AG10803 (cell line): ENCODE data around the gene C11orf54.

Source experiments
- DNase-seq: peaks from one replicate; pipeline ENCODE4 v3.0.0; 2010; ENCODE audit warnings: low read depth
- H3K4me3 ChIP-seq: 2 replicates; pipeline ENCODE4 v1.5.1; 2011; ENCODE audit warnings: mild to moderate bottlenecking, low read length, control low read depth
- CTCF ChIP-seq: conservative IDR thresholded peaks from 2 replicates; pipeline ENCODE4 v1.5.1; 2011; ENCODE audit warnings: mild to moderate bottlenecking, low read length, control low read depth, inconsistent platforms

The C11orf54 gene

GRCh38 chr11:93734427-93735222 is 6.8 kb upstream of the C11orf54 start:
- H3K4me3 ChIP-seq, result no peak overlapping the region
- TF ChIP-seq CTCF, result no peak
- DNase-seq, result no peak

- no peak overlapping the region for H3K4me3 ChIP-seq
- DNase-seq, result no peak
- TF ChIP-seq CTCF, result no peak
Observed at GRCh38 chr11:93735627-93736026, 5.8 kb upstream of the C11orf54 start.

- no peak for TF ChIP-seq CTCF
- DNase-seq, result peak; percentile 23
- H3K4me3 ChIP-seq, result no peak overlapping the region
Observed at GRCh38 chr11:93736129-93736528, 5.3 kb upstream of the C11orf54 start.

GRCh38 chr11:93737904-93738612 is 3.4 kb upstream of the C11orf54 start:
- no peak for TF ChIP-seq CTCF
- no peak for DNase-seq
- H3K4me3 ChIP-seq, result peak overlapping the region; percentile 91; the same call in 1 of the 2 replicates

GRCh38 chr11:93738647-93739081 is 2.8 kb upstream of the C11orf54 start:
- no peak for DNase-seq
- no peak for TF ChIP-seq CTCF
- H3K4me3 ChIP-seq, result peak overlapping the region; percentile 91

DNA sequence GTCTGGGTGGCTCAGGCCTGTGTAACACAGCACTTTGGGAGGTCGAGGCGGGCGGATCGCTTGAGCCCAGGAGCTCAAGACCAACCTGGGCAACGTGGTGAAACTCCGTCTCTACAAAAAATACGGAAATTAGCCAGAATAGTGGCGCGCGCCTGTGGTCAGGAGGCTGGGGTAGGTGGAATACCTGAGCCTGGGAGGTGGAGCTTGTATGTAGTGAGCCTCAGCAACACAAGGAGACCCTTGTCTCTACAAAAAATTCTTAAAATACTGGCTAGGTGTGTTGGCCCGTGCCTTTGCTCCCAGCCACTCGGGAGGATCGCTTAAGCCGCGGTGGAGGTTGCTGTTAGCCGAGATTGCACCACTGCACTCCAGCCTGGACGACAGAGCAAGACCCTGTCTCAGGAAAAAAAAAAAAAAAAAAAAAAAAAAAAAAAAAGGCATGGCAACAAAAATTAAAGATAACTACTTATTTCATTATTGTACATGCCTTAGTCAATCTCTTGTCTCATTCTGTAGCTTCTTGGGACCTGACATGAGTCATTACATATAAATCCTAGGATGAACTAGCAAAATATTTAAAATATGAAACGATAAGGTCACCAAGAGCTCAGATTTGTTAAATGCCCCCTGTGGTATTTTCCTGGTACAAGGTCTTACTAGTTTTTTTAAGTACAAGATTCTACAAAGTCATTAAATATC is 1.3 kb upstream of the C11orf54 start:
- peak; percentile 67 for DNase-seq
- TF ChIP-seq CTCF, result no peak
- H3K4me3 ChIP-seq, result peak overlapping the region; percentile 91
